NT2/D1 (cell line): ENCODE data around the gene TMEM217.

ENCODE experiments used
- YY1 ChIP-seq: IDR thresholded peaks from 2 replicates; pipeline ENCODE4 v1.6.1; 2011; ENCODE audit not compliant: insufficient read length, insufficient read depth
- ZNF274 ChIP-seq: IDR thresholded peaks from 2 replicates; pipeline ENCODE4 v1.6.1; 2011; ENCODE audit warnings: mild to moderate bottlenecking, low read depth, low read length

DNA sequence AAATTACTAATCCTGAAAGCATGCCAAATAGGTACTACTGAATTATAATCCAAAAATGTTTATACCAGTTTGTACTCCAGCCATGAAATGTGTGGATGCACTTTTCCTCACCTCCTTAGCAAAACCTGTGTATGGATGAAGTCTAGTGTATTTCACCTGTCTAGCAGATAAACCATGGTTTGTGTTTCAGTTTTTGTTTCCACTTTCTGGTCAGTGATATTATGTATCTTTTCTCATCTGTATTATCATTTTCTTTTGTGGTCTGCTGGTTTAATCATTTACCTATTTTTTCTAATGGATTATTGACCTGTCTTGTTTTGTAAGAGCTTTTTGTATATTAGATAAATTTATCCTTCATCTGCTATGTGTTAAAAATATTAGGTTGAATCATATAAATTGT, 41.0 kb upstream of the TMEM217 start:
- TF ChIP-seq ZNF274 = no peak
- no peak for TF ChIP-seq YY1
